Measurements from ENCODE around the gene MYO9A.

Gene MYO9A

GRCh38 chr15:71792521-71792920 is 325.4 kb downstream of the MYO9A start:
- in situ Hi-C loops (cut with HindIII; ENCODE audit: low sequenced_read_pairs) = no loop called here

DNA sequence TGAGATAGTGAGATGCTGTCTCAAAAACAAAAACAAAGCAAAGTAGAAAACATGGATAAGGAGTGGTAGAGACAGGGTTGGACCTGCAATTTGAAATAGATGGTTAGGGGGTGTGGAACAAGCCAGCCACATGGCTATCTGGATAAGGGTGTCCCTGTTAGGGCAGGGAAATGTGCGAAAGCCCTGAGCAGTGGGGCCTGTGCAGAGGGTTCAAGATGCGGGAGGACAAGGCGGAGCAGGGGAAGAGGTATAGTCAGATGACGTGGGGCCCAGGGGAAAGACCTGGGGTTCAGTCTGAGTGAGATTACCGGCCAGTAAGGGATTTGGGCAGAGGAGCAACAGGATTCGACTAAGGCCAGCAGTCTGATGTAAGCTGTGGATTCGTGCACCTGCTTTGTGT is 326.0 kb downstream of the MYO9A start:
- in situ Hi-C loops (cut with HindIII; ENCODE audit: low sequenced_read_pairs) = no loop called here

DNA sequence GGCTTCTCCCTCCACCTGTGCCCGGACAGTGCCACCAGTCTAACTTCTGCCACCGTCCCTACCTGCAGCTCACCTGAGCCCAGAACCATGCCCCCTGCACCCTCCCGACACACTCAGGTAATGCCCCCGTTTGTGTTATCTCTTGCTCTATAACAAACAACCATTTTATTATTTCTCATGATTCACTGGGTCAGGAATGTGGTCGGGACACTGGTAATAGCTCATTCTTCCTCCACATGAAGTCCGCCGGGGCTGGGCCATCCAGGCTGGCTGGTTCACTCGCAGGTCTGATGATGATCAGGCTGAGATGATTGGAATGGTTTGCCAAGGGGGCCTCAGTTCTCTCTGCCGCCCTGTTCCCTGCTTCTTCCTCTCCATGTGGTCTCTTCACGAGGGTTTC is 327.9 kb downstream of the MYO9A start:
- in situ Hi-C loops (cut with HindIII; ENCODE audit: low sequenced_read_pairs) = no loop called here

DNA sequence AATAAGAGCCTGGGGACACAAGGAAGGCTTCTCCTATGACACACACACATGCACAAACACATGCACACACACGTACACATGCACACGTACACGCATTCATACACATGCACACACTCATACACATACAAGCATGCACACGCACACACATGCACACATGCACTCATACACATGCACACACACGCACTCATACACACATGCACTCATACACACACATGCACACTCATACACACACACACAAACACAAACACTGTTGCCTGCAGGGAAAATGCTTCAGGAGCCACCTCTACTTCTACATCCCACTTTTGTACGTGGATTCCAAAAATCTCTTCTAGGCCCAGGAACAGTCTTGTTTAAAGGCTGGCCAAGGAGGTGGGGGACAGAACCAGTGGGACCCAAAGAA is 328.3 kb downstream of the MYO9A start:
- in situ Hi-C loops (cut with HindIII; ENCODE audit: low sequenced_read_pairs) = loop anchor here (10.0 kb wide), 1 partner anchor 375 kb away; no protein-coding TSS in a partner anchor

DNA sequence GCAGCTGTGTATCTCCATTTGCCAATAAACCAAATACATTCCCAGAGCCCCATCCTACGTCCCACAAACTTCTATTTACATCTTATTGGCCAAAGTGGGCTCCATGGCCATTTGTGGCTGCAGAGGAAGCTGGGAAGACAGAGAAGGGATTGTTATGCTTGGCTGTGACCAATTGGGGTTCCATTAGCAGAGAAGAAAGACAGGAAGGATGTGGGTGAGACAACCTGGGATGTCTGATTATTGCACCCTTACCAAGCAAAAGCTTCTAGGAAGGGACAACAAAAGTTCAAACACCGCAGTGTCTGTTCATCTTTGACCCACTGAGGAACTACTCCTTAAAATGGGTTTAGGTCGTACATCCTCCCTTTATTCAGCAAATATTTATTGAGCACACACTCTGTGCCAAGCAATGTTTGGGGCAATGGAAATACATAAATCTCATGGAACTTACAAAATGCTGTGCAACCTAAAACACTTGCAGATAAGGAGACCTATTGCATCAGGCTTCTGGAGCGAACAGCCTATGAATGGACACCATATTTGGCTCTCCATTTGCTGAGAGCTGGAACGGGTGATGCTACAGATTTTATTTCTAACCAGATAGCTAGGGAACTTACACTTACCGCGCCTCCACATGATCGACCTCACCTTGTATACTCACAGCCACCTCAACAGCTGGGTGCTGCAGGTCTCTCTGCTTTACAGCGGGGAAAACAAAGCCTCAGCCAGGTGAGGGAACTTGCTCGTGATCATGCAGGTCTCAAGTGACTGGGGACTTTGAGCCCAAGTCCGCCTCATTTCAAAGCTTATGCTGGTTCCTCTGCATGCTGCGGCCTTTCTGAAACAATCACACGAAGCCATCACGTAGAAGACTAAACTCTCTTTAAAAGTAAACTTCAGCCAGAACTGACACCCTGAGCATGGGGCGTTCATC is 329.0 kb downstream of the MYO9A start:
- in situ Hi-C loops (cut with HindIII; ENCODE audit: low sequenced_read_pairs) = loop anchor here (10.0 kb wide), 1 partner anchor 376 kb away; no protein-coding TSS in a partner anchor

DNA sequence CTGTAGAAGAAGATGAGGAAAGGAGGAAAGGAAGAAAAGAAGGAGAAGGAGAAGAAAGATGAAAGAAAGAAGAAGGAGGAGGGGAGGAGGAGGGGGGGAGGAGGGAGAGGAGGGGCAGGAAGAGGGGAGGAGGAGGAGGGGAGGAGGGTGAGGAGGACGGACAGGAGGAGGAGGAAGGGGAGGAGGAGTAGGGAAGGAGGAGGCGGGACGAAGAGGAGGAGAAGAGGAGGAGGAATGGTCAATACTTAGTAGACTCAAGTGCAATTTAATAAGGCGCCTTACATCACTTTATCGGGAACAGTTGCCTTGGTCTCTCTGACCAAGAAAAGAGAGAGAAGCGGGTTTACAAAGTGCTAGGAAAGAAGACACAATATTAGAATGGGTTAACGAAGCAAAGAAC is 331.3 kb downstream of the MYO9A start:
- in situ Hi-C loops (cut with HindIII; ENCODE audit: low sequenced_read_pairs) = loop anchor here (10.0 kb wide), 1 partner anchor 378 kb away; no protein-coding TSS in a partner anchor

DNA sequence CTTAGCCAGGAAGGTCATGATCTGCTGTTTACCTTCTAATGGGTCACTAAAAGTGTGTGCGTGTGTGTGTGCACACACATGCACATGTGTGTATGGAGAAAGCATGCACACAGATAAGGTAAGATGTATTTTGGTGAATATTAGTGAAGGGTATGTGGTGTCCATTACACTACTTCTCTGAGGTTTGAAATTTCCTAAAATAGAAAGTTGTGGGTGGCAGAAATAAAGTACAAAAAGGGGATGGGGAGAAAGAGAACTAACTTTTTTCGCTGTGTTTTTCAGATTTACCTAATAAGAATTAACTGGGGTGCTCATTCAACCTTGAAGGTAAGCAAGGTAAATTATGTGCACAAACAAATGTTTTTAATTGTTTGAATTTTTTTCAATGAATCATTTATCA is 332.0 kb downstream of the MYO9A start:
- in situ Hi-C loops (cut with HindIII; ENCODE audit: low sequenced_read_pairs) = loop anchor here (10.0 kb wide), 1 partner anchor 379 kb away; no protein-coding TSS in a partner anchor

- in situ Hi-C loops (cut with HindIII; ENCODE audit: low sequenced_read_pairs) = loop anchor here (10.0 kb wide), 1 partner anchor 380 kb away; no protein-coding TSS in a partner anchor
Observed at GRCh38 chr15:71784719-71785118, 333.2 kb downstream of the MYO9A start.

GRCh38 chr15:71782422-71783165 is 335.4 kb downstream of the MYO9A start:
- in situ Hi-C loops (cut with HindIII; ENCODE audit: low sequenced_read_pairs) = loop anchor here (10.0 kb wide), 1 partner anchor 382 kb away; no protein-coding TSS in a partner anchor

GRCh38 chr15:71781965-71782265 is 336.0 kb downstream of the MYO9A start:
- in situ Hi-C loops (cut with HindIII; ENCODE audit: low sequenced_read_pairs) = loop anchor here (10.0 kb wide), 1 partner anchor 383 kb away; no protein-coding TSS in a partner anchor

GRCh38 chr15:71781179-71781964 is 336.6 kb downstream of the MYO9A start:
- in situ Hi-C loops (cut with HindIII; ENCODE audit: low sequenced_read_pairs) = loop anchor here (10.0 kb wide), 1 partner anchor 383 kb away; no protein-coding TSS in a partner anchor

GRCh38 chr15:71780115-71780976 is 337.6 kb downstream of the MYO9A start:
- in situ Hi-C loops (cut with HindIII; ENCODE audit: low sequenced_read_pairs) = loop anchor here (10.0 kb wide), 1 partner anchor 384 kb away; no protein-coding TSS in a partner anchor

- in situ Hi-C loops (cut with HindIII; ENCODE audit: low sequenced_read_pairs) = no loop called here
Observed at GRCh38 chr15:71779073-71779797, 338.7 kb downstream of the MYO9A start.

DNA sequence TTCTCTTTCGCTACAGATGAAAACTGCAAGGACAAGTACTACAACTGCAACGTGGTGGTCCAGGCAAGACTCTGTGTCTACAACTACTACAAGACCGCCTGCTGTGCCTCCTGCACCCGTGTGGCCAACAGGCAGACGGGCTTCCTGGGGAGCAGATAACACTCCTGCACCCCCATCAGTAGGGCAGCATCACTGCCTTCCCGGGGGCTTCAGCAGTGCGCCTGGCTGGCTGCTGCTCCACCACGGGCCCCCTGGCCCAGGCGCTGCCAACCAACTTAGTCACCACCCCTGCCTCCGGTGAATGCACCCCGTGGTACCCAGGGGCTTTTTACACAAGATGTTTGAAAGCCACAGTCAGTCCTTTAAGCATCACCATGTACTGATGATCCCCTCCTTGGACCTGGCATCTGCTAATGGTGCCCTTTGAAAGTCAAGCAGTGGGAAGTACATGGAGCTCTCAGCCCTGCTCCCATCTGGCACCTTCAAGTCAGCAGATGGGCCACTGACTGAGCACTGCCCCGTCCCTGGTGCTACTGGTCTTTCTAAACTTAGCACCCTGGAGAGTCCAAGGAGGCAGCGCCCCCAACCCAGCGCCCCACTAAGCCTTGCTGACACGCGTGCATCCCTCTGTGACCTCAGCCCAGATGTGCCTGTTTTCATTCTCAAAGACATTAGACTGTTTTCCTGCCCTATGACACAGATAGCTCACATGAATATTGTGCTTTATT is 340.6 kb downstream of the MYO9A start:
- in situ Hi-C loops (cut with HindIII; ENCODE audit: low sequenced_read_pairs) = no loop called here

- in situ Hi-C loops (cut with HindIII; ENCODE audit: low sequenced_read_pairs) = no loop called here
Observed at GRCh38 chr15:71776304-71776703, 341.6 kb downstream of the MYO9A start.

DNA sequence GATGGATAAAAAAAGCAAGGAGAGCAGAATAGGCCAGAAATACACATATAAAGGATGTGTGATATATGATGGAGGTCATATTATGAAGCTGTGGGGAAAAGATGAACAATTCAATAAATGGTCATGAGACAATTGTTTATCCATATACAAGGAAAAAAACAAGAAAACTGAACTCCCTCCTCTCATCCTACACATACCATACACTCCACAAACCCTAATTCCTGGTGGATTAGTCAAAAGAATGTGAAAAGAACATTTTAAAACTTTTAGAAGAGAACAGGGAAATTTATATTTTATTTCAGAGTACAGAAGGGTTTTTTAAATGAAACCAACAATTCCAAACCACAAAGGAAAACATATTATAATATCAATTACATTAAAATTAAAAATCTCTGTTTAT is 342.1 kb downstream of the MYO9A start:
- in situ Hi-C loops (cut with HindIII; ENCODE audit: low sequenced_read_pairs) = no loop called here

- in situ Hi-C loops (cut with HindIII; ENCODE audit: low sequenced_read_pairs) = no loop called here
Observed at GRCh38 chr15:71773206-71773859, 344.6 kb downstream of the MYO9A start.

All from endothelial cell of hepatic sinusoid (primary cell).